ENCODE results near the gene LIPA.
"Not testable (repeated sequence)": the region's sequence is repeated elsewhere in the genome, so short reads cannot be mapped to it uniquely, and the experiment has no call there.

Gene LIPA

GRCh38 chr10:89269433-89270152 is 18.0 kb upstream of the LIPA start:
- no peak for DNase-seq

- DNase-seq: no peak
Observed at GRCh38 chr10:89266721-89267453, 15.3 kb upstream of the LIPA start.

GRCh38 chr10:89263531-89263930 is 12.0 kb upstream of the LIPA start:
- DNase-seq: no peak

DNA sequence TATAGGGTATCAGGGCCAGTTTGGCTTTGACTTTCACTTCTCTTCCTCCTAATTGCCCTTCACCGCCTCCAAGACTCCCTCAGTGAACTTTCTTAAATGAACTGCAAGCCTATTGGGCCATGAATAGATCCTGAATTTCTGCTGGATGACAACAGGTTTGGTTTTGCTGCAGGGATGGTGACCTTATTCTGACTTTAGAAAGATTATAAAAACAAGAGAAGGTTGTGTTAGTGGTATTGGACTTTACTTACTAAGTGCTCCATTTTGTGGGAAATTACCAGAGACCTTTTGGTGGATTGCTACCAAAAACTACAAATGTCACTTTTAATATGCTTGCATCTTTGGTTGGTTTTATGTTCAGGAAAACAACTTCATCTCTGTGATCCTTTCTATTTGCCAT is 11.5 kb upstream of the LIPA start:
- no peak for DNase-seq

- no peak for DNase-seq
Observed at GRCh38 chr10:89262086-89263051, 10.8 kb upstream of the LIPA start.

DNA sequence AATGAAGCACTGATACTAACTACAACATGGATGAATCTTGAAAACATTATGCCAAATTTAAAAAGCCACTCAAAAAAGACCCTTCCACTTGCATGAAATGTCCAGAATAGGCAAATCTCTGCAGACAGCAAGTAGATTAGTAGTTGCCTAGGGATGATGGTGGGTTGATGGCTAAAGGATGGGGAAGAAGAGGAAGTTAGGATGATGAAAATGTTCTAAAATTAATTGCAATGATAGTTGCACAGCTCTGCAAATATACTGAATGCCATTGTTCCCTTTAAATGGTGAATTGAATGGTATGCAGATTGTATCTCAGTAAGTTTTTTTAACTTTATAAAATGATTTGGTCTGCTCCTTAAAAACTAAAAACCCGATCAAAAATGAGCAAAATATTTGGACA is 7.3 kb upstream of the LIPA start:
- DNase-seq: no peak

DNA sequence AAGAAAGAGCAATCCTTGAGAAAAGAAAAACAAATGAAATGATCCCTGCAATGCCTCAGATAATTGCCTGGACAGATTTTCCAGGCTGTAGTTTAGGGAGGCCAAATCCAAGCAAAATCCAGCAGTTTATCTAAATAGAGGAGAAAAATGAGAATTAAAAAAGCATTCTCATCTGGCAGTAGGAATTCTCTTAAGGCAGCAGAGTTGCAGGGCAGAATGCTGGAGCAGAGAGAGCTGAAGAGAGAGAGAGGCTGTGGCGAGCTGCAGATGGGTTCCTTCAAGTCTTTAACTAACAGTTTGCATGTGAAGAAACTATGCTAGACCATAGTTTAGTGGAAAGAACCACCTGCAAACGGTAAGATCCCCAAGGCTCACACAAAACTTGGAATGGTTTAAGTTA is 6.0 kb upstream of the LIPA start:
- DNase-seq: no peak

- no peak for DNase-seq
Observed at GRCh38 chr10:89256962-89257361, 5.4 kb upstream of the LIPA start.

DNA sequence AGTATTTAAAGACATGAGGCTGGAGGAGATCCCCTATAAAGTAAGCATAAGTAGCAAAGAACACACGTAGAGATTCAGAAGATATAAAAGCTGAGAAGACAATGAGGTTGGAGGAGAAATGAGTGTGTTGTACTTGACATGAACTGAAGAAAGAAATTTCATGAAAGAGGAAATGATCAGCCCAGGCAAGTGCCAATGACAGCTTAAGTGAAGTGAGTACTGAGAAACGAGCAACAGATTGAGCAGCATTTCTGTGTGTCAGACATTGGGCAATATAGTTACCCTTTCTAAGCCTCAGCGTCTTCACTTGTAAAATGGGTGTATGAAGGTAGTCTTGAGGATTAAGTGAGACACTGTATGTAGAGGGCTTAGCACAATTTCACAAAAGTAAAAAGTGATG is 4.8 kb upstream of the LIPA start:
- DNase-seq: no peak

GRCh38 chr10:89255793-89256192 is 4.2 kb upstream of the LIPA start:
- no peak for DNase-seq

DNA sequence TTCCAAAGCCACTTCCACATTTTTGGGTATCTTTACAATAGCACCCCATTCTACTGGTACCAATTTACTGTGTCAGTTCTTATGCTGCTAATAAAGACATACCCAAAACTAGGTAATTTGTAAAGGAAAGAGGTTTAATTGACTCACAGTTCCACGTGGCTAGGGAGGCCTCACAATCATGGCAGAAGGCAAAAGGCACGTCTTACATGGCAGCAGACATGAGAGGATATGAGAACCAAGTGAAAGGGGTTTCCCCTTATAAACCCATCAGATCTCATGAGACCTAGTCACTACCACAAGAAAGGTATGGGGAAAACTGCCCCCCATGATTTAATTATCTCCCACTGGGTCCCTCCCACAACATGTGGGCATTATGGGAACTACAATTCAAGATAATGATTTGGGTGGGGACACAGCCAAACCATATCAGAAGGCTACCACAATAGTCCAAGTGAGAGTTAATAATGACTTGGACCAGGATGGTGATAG is 3.6 kb upstream of the LIPA start:
- not testable (repeated sequence) for DNase-seq

DNA sequence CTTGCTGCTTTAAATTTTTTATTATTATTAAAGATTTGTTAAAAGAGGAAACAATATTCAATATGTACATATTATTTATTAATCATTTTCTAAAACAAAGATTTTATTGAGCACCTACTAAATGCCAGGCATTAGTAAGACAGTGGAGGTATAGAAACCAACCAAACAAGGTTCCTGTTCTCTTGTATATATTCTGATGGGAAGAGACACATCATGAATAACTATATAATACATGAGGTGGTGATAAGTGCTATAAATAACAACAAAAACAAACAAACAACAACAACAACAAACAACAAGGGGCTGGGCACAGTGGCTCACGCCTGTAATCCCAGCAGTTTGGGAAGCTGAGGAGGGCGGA is 630 bp upstream of the LIPA start:
- no peak for DNase-seq

DNA sequence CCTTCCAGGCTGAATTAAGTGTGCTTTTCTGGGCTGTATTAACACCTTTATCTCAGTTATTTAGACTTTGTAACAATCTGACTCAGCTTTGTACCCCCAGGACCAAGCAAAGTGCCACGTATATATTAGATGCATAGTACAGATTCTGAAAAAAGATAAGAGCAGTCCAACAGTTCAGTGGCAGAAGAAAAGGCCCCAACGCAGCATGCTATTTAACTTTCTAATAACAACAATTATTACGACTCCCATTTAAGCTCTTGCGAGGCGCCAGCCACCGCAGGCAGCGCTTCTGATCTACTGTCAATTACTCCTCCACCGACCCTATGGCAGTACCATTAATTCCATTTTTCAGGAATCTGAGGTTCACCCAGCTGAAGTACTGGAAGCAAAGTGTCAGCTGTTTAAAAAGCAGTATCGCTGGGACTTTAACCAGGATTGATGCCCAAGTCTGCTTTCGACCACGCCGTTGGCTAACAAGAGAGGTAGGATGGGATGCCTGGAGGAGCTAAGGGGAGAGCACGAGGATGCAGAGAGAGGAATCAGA is 638 bp downstream of the LIPA start:
- DNase-seq: peak in 1 of 2 experiments; percentile 30

GRCh38 chr10:89248990-89249389 is 2.6 kb downstream of the LIPA start:
- DNase-seq: no peak

- not testable (repeated sequence) for DNase-seq
Observed at GRCh38 chr10:89247623-89248022, 4.0 kb downstream of the LIPA start.

DNA sequence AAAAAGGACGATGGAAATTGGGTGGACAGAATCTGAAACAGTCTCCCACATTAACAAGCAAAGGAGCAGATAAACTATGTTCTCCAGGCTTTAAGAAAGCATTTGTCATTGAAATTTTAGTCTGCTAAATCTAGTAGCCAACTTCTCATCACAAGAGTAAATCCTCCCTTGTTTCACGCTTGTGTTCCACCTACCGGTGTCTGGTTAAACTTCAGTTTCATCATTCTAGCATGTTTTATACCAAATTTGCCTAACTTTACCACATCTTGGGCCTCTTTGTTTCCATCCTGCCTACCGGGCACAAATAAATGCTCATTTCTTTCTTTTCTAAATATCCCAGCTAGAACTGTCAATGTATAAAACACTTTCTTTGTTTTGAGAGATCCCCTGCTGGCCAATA is 5.8 kb downstream of the LIPA start:
- DNase-seq: no peak

- no peak for DNase-seq
Observed at GRCh38 chr10:89242840-89243568, 8.6 kb downstream of the LIPA start.

DNA sequence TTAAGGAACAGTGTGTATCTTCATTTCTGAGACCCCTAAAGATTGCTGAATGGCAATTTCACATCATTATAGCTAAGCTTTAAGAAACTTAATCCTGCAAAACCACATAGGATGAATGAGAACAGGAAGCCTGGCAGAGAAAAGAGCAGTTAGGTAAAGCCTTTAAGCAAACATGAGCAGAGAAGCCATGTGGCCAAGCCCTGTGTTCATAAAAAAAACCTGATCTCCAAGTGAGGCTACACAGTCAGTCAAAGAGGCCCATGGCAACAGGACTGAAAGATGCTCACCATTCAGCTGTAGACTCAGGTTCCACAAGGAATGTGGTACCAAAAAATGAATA is 9.3 kb downstream of the LIPA start:
- DNase-seq: peak; percentile 23 to 25

DNA sequence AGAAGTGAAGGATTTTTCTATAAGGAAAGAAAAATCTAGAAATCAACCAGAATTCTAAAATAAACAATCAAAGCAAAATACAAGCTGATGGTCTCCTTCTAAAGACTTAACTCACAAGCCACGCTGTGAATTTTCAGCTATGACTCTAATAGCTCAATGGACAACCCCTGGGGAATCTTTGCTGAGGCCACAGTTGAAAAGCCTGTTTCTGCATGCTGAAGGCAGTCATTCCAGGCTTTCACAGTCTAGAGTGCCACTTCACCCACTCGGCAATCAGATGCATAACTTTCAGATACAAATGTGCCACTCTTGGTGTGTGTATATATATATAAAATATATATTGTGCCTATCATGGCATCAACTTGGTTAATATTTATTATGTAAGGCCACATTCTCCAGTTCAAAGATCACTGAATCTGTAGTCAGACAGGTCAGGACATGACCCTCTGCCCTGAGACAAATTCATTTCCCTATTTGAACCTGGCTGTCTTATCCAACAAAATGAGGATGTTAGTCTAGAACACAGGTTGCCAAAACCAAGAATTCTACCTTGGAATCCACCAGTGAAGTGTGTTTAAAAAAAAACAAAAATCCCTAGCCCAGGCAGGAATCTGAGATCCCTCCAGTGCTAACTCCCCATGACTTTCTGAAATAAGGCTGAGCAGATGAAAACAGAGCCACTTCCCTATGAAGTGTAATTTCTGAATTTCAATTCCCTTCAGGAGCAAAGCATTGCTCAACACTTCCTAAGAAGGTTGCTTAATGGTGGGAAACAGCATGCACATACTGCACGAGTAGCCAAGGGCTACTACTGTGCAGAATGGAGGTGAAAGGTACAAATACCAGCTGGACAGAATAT is 9.9 kb downstream of the LIPA start:
- DNase-seq: no peak

GRCh38 chr10:89241026-89241425 is 10.5 kb downstream of the LIPA start:
- DNase-seq: no peak

DNA sequence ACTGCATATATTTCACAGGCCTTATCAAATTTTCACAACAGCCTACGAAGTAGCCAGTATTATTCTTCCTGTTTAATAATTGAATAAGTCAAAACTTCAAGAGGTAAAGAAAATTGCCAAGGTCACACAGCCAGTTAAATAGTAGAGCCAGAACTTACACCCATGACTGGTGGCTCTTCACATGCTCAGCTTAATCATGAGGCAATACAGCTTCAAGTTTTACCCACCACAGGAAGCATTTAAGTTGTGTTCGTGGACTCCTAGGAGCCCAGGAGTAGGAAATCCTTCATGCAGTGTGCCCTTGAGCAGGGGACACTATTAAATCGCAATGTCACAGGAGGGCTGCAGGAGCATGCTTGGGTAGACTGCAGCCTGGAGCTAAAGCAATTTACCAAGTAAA is 11.1 kb downstream of the LIPA start:
- no peak for DNase-seq

Data from Kasumi-1 (cell line).